Measurements from ENCODE around the gene ARHGEF17.

DNA sequence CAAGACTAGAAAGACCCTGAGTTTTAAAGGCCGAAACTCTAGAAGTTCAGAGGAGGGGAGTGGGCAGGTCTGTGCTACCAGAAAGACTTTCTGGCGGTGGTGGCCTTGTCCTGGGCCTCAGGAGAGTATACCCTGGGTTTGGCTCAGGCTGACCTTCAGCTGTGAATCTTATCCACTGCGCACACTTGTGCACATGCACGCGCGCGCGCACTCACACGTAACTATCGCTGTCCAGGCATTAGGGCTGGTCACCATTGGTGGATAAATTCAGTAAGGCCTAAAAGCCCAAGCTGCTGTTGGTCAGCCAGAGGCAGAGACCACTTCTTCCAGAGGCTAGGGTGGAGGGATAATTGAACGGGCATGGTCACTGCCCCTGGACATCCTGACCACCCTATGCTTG lies 25.1 kb downstream of the ARHGEF17 start:
- TF ChIP-seq ARNT (IDR thresholded peaks at IDR 0.05) (no peak), CTBP1 (IDR thresholded peaks at IDR 0.05; ENCODE audit: borderline replicate concordance) (no peak), ELF4 (IDR thresholded peaks at IDR 0.05) (no peak), BHLHE40 (IDR thresholded peaks at IDR 0.05; ENCODE audit: borderline replicate concordance) (no peak), SP1 (IDR thresholded peaks at IDR 0.05) (no peak), NFRKB (IDR thresholded peaks at IDR 0.05) (no peak), FOXM1 (IDR thresholded peaks at IDR 0.05; ENCODE audit: borderline replicate concordance) (no peak), FOXA1 (IDR thresholded peaks at IDR 0.05) (no peak), ZNF384 (IDR thresholded peaks at IDR 0.05) (no peak), FOXK2 (IDR thresholded peaks at IDR 0.05) (no peak), SUZ12 (IDR thresholded peaks at IDR 0.05) (no peak), HDGF (IDR thresholded peaks at IDR 0.05; ENCODE audit: borderline replicate concordance) (no peak)
